K562 (cell line): Measurements from ENCODE around the gene CD79A. TPM values are rescaled to one million over a fixed set of nuclear protein-coding genes. Genes with fewer than 3 reads are reported as not detected.

Experiments used
- ATAC-seq: fragments of 200-7000 bp; cut with Tn5 transposase; 3 replicates; pipeline ENCODE4 v1.9.1; 2020; ENCODE audit warnings: moderate library complexity
- BruUV-seq: library from RNA; stranded (reverse); fragments of 400-500 nt; replicated peaks from 2 replicates; lab custom pipeline; 2021; lab: Mats Ljungman, UMichigan
- CTCF ChIA-PET: fragments of 300-600 bp; formaldehyde crosslinking; extraction: SDS; loops from one replicate; lab custom pipeline; 2021; ENCODE audit warnings: low intra/inter-chr PET ratio; lab: Yijun Ruan, JAX
- POLR2A ChIA-PET: fragments of 300-600, 350-650 bp; sonication (Branson Sonifier 250); formaldehyde crosslinking; extraction: SDS; loops from one replicate; lab custom pipeline; 2021; ENCODE audit warnings: antibody characterized with exemption, inconsistent platforms; lab: Yijun Ruan, JAX
- DNase-seq, 4 experiments: peaks; one replicate each; pipeline versions ENCODE4 v3.0.0 to v3.0.0-alpha.2; 2011 to 2018; ENCODE audit warnings: low spot score in 3 of 4, mixed read lengths in 3 of 4; ENCODE audit errors: extremely low read depth in 1 of 4
- FAIRE-seq: peaks from 2 replicates; lab custom pipeline; 2011; peaks lifted over from hg19 to GRCh38; lab: Jason Lieb, UNC
- H2AFZ ChIP-seq: 2 replicates; pipeline ENCODE4 v1.6.0; 2011; ENCODE audit warnings: low read depth, low read length, control low read depth, inconsistent platforms
- H3K27ac ChIP-seq: fragments of 200-600 bp; 3 replicates; pipeline ENCODE4 v1.8.0; 2011; ENCODE audit warnings: low read depth, mild to moderate bottlenecking, control low read depth, inconsistent platforms, low read length, moderate library complexity, mixed read lengths; ENCODE audit errors: extremely low read depth
- H3K27me3 ChIP-seq, 2 experiments: fragments of 300-600 bp in 1 of 2; 2 replicates in 1 of 2; 3 replicates in 1 of 2; pipeline versions ENCODE4 v1.6.0 to v1.8.0; 2011; ENCODE audit warnings: inconsistent platforms in 2 of 2, low read length in 2 of 2, mild to moderate bottlenecking in 1 of 2, mixed read lengths in 1 of 2, moderate library complexity in 1 of 2; ENCODE audit not compliant: control insufficient read depth in 2 of 2, insufficient read depth in 2 of 2
- H3K36me3 ChIP-seq: fragments of 300-600 bp; 3 replicates; pipeline ENCODE4 v1.8.0; 2011; ENCODE audit warnings: mild to moderate bottlenecking, low read length, inconsistent platforms; ENCODE audit not compliant: control insufficient read depth, insufficient read depth
- H3K4me1 ChIP-seq, 2 experiments: fragments of 200-600 bp in 1 of 2; replicated peaks in 1 of 2; 2 replicates in 1 of 2; 3 replicates in 1 of 2; pipeline versions ENCODE4 v1.5.1 to v1.8.0; 2011; ENCODE audit warnings: inconsistent platforms in 2 of 2, low read length in 2 of 2, mild to moderate bottlenecking in 1 of 2, mixed read lengths in 1 of 2, moderate library complexity in 1 of 2; ENCODE audit not compliant: control insufficient read depth in 2 of 2, insufficient read depth in 2 of 2
- H3K4me2 ChIP-seq: 2 replicates; pipeline ENCODE4 v1.6.1; 2011; ENCODE audit warnings: low read length, control low read depth, inconsistent platforms, mixed read lengths; ENCODE audit not compliant: insufficient read depth
- H3K4me3 ChIP-seq: fragments of 200-600 bp; sonication (generic), shearing (Covaris generic); 2 replicates; pipeline ENCODE4 v1.5.1; 2016; ENCODE audit warnings: control low read depth, inconsistent platforms
- H3K79me2 ChIP-seq: fragments of 200-600 bp; 3 replicates; pipeline ENCODE4 v1.8.0; 2011; ENCODE audit warnings: low read length, inconsistent platforms; ENCODE audit not compliant: control insufficient read depth, insufficient read depth
- H3K9ac ChIP-seq, 2 experiments: 2 replicates each; pipeline versions ENCODE4 v1.6.0 to v1.6.1; 2011; ENCODE audit warnings: low read depth in 2 of 2, low read length in 2 of 2, control low read depth in 1 of 2, inconsistent platforms in 1 of 2, mild to moderate bottlenecking in 1 of 2, mixed read lengths in 1 of 2; ENCODE audit not compliant: insufficient read depth in 1 of 2
- H3K9me1 ChIP-seq: one replicate; pipeline ENCODE4 v1.6.0; 2011; ENCODE audit warnings: inconsistent platforms, mild to moderate bottlenecking, low read length, moderate library complexity; ENCODE audit not compliant: control insufficient read depth, insufficient read depth
- H3K9me3 ChIP-seq: replicated peaks from 2 replicates; pipeline ENCODE4 v1.5.1; 2011; ENCODE audit warnings: low read depth, low read length, inconsistent platforms; ENCODE audit not compliant: control insufficient read depth, insufficient read depth
- H4K20me1 ChIP-seq: replicated peaks from 2 replicates; pipeline ENCODE4 v1.6.1; 2011; ENCODE audit warnings: low read length, inconsistent platforms, mixed read lengths; ENCODE audit not compliant: control insufficient read depth, insufficient read depth
- ARHGAP35 ChIP-seq: fragments of 450-650 bp; IDR thresholded peaks from 2 replicates; pipeline ENCODE4 v1.6.1; 2018; ENCODE audit not compliant: partially characterized antibody
- ETV5 ChIP-seq: sonication (generic); formaldehyde crosslinking; IDR thresholded peaks from 2 replicates; pipeline ENCODE4 v1.4.0; 2020; ENCODE audit warnings: low read depth, mild to moderate bottlenecking, missing genetic modification reagents
- NCOA2 ChIP-seq, 2 experiments: fragments of 450-650 bp; IDR thresholded peaks; 2 replicates each; pipeline ENCODE4 v1.6.1; 2018; ENCODE audit warnings: mild to moderate bottlenecking in 2 of 2, moderate library complexity in 1 of 2; ENCODE audit not compliant: partially characterized antibody in 2 of 2
- OTX1 ChIP-seq: fragments of 450-650 bp; formaldehyde crosslinking; IDR thresholded peaks from 2 replicates; pipeline ENCODE4 v1.4.0; 2022; ENCODE audit warnings: mild to moderate bottlenecking
- SRSF3 ChIP-seq: fragments of 200-400 bp; formaldehyde crosslinking; IDR thresholded peaks from 2 replicates; pipeline ENCODE4 v1.6.1; 2016; ENCODE audit warnings: mild to moderate bottlenecking, low read length, moderate library complexity; ENCODE audit not compliant: insufficient read depth
- ZBTB7A ChIP-seq: IDR thresholded peaks from 2 replicates; pipeline ENCODE4 v1.6.1; 2011; ENCODE audit warnings: low read depth, mild to moderate bottlenecking, low read length, moderate library complexity, borderline replicate concordance; ENCODE audit not compliant: control insufficient read depth
- WGBS: fragments of 100-300 bp; shearing (Covaris generic); methylation state at CpG from one replicate; pipeline ENCODE4 v1.1.6; 2016; ENCODE audit warnings: low coverage, mixed read lengths; ENCODE audit not compliant: insufficient coverage; ENCODE audit errors: missing lambda C conversion rate; 5-methylcytosine and 5-hydroxymethylcytosine counted together
- in situ Hi-C: fragments of 300-500 bp; cut with MboI; formaldehyde crosslinking; loops from 4 replicates; pipeline ENCODE4 v1.15.0; 2018; ENCODE audit warnings: inconsistent platforms, mixed read lengths
- intact Hi-C: fragments of 100-400 bp; cut with micrococcal nuclease; formaldehyde crosslinking; loops from 2 replicates; pipeline ENCODE4 v1.14.2; 2022
- polyA plus RNA-seq, 8 experiments: library from polyadenylated mRNA; depleted of rRNA in 4 of 8; stranded (reverse) in 5 of 8; unstranded in 3 of 8; fragments of >200 nt; fragmentation: Nextera tagmentation in 2 of 8; fragmentation: Illumina TruSeq in 1 of 8; extraction: Ambion mirVana in 2 of 8; extraction: Trizol in 1 of 8; gene quantifications; 2 replicates each; pipeline versions ENCODE4 v1.2.1 to v1.2.3, GENCODE V29; 2011 to 2014; ENCODE audit warnings: inconsistent platforms in 1 of 8, missing spikeins in 1 of 8
- total RNA-seq, 7 experiments: library from RNA; depleted of rRNA in 6 of 7; stranded (reverse); fragments of >200 nt in 6 of 7; fragmentation: Illumina TruSeq in 2 of 7; extraction: Trizol in 2 of 7; gene quantifications; 2 replicates each; pipeline versions ENCODE4 v1.2.1 to v1.2.3, GENCODE V29; 2011 to 2021; ENCODE audit warnings: low replicate concordance in 1 of 7
- TF ChIP-seq, protein P1 (sequence below): fragments of 250-450 bp; sonication (Bioruptor Pico); IDR thresholded peaks from 2 replicates; pipeline ENCODE4 v1.4.0; 2020; ENCODE audit warnings: mild to moderate bottlenecking, moderate library complexity
- TF ChIP-seq, protein P2 (sequence below), 3 experiments: fragments of 200-800 bp in 1 of 3; sonication (Bioruptor generic) in 1 of 3; sonication (generic) in 1 of 3; formaldehyde crosslinking in 1 of 3; IDR thresholded peaks; 2 replicates each; pipeline versions ENCODE4 v1.6.1 to v1.8.0; 2016 to 2022; ENCODE audit warnings: mild to moderate bottlenecking in 2 of 3, missing compliant biosample characterization in 2 of 3, missing genetic modification characterization in 2 of 3, missing genetic modification reagents in 1 of 3

Gene CD79A
- total and polyA plus RNA-seq, 9 of the 15 experiments (the other 6 are each of a cell fraction or from before 2014, with no cell fraction given): 0.04 to 0.72 (median 0.17) TPM; not detected in 3

DNA sequence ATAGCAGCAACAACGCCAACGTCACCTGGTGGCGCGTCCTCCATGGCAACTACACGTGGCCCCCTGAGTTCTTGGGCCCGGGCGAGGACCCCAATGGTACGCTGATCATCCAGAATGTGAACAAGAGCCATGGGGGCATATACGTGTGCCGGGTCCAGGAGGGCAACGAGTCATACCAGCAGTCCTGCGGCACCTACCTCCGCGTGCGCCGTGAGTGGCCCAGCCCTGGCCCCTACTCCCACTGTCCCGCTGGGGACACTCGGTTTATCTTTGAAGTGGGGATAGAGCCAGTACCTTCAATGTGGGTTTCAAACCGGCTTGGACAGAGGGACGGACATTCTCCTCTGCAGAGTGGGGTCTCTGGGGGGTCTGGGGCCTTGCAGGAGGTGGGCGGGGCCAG, 2.0 kb downstream of the CD79A start:
- no peak for DNase-seq

DNA sequence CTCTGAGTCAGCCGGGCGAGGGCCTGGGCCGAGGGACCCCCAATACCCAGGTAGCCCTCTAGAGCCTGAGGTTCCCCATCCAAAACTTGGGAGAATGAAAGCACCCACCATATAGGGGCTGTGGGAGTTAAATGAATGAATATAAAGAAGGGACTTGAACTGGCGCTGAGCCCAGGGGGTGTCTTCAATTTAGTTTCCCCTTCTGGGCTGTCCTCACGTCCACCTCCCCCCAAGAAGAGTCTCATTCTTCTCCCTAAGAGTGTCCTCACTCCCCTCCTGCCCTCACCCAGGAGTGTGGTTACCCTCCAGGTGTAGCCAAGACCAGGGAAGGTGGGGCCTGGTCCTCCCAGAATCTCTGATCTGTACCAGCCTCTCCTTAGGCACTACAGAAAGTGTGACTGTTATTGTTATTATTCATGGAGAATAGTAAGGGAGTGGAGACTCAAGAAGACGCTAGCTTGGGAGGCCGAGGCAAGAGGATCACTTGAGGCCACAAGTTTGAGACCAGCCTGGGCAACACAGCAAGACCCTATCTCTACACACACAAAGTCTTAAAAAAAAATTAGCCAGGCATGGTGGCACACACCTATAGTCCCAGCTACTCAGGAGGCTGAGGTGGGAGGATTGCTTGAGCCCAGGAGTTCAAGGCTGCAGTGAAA, 2.7 kb downstream of the CD79A start:
- CTCF ChIA-PET: no interaction called here
- Histone ChIP-seq H3K27ac (no peak overlapping the region), H3K9me1 (no peaks in the 10 kb centered on the region), H3K4me2 (no peak overlapping the region), H3K27me3 (no peaks in the 10 kb centered on the region), H3K36me3 (no peaks in the 10 kb centered on the region; the same call in 2 of the 3 replicates), H3K4me1 (peaks cover 35 to 68% of the 10 kb centered on the region in 2 experiments), H4K20me1 (no peaks in the 10 kb centered on the region), H2AFZ (no peak overlapping the region), H3K4me3 (no peak overlapping the region), H3K9me3 (no peaks in the 10 kb centered on the region), H3K9ac (peak overlapping the region in 1 of 2 experiments; percentile 59; a peak in 1 of 4 replicates), H3K79me2 (peaks cover 13% of the 10 kb centered on the region)
- FAIRE-seq (no peak), ATAC-seq (no peak), DNase-seq (no peak)
- BruUV-seq: no TSS peak
- 72% methylated on average over 5 of the region's 7 CpGs for WGBS
- intact Hi-C loops (no loop called here), in situ Hi-C loops (no loop called here)
- POLR2A ChIA-PET: interaction anchor here (0.7 to 1.3 kb wide), 3 partner anchors 17 to 159 kb away, joined by 3 to 6 read pairs (median 5); partner anchors contain the start of gene RPS19
- TF ChIP-seq, protein P1, sequence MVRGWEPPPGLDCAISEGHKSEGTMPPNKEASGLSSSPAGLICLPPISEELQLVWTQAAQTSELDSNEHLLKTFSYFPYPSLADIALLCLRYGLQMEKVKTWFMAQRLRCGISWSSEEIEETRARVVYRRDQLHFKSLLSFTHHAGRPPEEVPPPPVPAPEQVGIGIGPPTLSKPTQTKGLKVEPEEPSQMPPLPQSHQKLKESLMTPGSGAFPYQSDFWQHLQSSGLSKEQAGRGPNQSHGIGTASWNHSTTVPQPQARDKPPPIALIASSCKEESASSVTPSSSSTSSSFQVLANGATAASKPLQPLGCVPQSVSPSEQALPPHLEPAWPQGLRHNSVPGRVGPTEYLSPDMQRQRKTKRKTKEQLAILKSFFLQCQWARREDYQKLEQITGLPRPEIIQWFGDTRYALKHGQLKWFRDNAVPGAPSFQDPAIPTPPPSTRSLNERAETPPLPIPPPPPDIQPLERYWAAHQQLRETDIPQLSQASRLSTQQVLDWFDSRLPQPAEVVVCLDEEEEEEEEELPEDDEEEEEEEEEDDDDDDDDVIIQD: no peak
- TF ChIP-seq NCOA2 (IDR thresholded peaks at IDR 0.05; ENCODE audit: partially characterized antibody in 2 of 2) (no peak), SRSF3 (no peak), ETV5 (CRISPR knock-in tag) (no peak)
- TF ChIP-seq, protein P2, sequence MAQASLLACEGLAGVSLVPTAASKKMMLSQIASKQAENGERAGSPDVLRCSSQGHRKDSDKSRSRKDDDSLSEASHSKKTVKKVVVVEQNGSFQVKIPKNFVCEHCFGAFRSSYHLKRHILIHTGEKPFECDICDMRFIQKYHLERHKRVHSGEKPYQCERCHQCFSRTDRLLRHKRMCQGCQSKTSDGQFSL (CRISPR knock-in tag; IDR thresholded peaks at IDR 0.05): no peak
- TF ChIP-seq, protein P2 (tag; IDR thresholded peaks at IDR 0.05): no peak

More for the DNA sequence above, 2.0 kb downstream of the CD79A start:
- intact Hi-C loops: no loop called here
- Histone ChIP-seq H3K9me3 (no peaks in the 10 kb centered on the region), H3K27ac (no peak overlapping the region), H2AFZ (no peak overlapping the region), H3K9me1 (no peaks in the 10 kb centered on the region), H3K36me3 (no peaks in the 10 kb centered on the region), H3K9ac (peak overlapping the region in 1 of 2 experiments; percentile 36; a peak in 2 of 4 replicates), H4K20me1 (no peaks in the 10 kb centered on the region), H3K27me3 (no peaks in the 10 kb centered on the region), H3K4me1 (peaks cover 34 to 63% of the 10 kb centered on the region in 2 experiments), H3K4me2 (no peak overlapping the region), H3K79me2 (peaks cover 8% of the 10 kb centered on the region; the same call in 1 of the 3 replicates), H3K4me3 (no peak overlapping the region)
- no TSS peak for BruUV-seq
- ChIA-PET CTCF (no interaction called here), POLR2A (no interaction called here)
- 83% methylated on average over 20 of the region's 21 CpGs for WGBS
- FAIRE-seq (no peak), ATAC-seq (no peak)
- in situ Hi-C loops: no loop called here
- TF ChIP-seq ARHGAP35 (no peak), ZBTB7A (peak; percentile 48; the same call in 1 of the 2 replicates), OTX1 (CRISPR knock-in tag) (no peak)
- TF ChIP-seq, all 486 proteins: peak for 1
